Measurements from ENCODE around the gene SLC10A1.

Gene SLC10A1

DNA sequence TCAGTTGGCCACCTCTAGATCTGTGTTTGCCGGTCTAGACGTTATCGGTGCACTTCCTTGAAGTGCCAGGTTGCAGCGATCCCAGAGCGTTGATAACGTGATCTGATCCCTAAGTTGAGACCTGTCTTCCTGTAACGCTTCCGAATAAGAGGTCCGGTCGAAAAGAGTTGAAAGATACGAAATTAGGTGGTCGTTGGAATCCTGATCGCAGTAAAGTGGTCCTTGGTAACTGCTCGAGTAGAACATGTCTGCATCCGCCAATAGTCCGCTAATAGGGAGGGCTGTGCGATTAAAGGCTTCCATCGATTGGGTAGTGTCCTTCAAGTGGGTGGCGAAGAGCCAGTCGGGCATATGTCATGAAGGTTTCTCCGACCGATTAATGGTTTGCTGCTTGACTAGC is 27.4 kb downstream of the SLC10A1 start:
- ATAC-seq (ENCODE audit: low read depth) = no peak
- no peak overlapping the region for H3K4me3 ChIP-seq (ENCODE audit: severe bottlenecking)
- TF ChIP-seq, protein P1, sequence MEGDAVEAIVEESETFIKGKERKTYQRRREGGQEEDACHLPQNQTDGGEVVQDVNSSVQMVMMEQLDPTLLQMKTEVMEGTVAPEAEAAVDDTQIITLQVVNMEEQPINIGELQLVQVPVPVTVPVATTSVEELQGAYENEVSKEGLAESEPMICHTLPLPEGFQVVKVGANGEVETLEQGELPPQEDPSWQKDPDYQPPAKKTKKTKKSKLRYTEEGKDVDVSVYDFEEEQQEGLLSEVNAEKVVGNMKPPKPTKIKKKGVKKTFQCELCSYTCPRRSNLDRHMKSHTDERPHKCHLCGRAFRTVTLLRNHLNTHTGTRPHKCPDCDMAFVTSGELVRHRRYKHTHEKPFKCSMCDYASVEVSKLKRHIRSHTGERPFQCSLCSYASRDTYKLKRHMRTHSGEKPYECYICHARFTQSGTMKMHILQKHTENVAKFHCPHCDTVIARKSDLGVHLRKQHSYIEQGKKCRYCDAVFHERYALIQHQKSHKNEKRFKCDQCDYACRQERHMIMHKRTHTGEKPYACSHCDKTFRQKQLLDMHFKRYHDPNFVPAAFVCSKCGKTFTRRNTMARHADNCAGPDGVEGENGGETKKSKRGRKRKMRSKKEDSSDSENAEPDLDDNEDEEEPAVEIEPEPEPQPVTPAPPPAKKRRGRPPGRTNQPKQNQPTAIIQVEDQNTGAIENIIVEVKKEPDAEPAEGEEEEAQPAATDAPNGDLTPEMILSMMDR (IDR thresholded peaks at IDR 0.05; ENCODE audit: poor library complexity, severe bottlenecking) = no peak
- H3K27ac ChIP-seq (ENCODE audit: poor library complexity, severe bottlenecking) = no peak overlapping the region
- no peaks in the 10 kb centered on the region for H3K9me3 ChIP-seq (ENCODE audit: severe bottlenecking)
- no peaks in the 10 kb centered on the region for H3K27me3 ChIP-seq (ENCODE audit: insufficient read depth, poor library complexity, severe bottlenecking)
- DNase-seq (ENCODE audit: low spot score) = no peak
- H3K36me3 ChIP-seq (ENCODE audit: low read depth) = peaks cover 76% of the 10 kb centered on the region
- peaks cover 12% of the 10 kb centered on the region for H3K4me1 ChIP-seq (ENCODE audit: insufficient read depth, poor library complexity, severe bottlenecking)

DNA sequence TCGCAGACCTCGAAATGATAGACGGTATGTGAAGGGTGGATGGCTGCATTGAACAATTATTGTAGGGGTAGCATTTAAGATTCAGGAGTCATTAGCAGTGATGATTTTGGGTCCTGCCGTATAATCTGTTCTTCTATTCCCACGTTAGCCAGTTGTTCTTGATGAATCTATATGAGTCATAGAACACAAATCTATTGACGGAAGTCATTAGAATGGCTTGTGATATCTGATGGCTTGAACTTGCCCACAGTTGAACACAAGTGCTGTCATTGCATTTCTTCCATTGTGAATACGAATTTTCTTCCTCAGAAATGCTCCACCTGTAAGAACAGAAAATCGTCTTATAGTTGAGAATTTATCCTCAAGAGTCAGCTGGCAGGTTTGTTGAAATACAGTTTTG is 28.2 kb downstream of the SLC10A1 start:
- no peak overlapping the region for H3K27ac ChIP-seq (ENCODE audit: poor library complexity, severe bottlenecking)

GRCh38 chr14:69767369-69767999 is 29.6 kb downstream of the SLC10A1 start:
- Histone ChIP-seq H3K4me1 (ENCODE audit: insufficient read depth, poor library complexity, severe bottlenecking) (peaks cover 12% of the 10 kb centered on the region), H3K36me3 (ENCODE audit: low read depth) (peaks cover 55% of the 10 kb centered on the region), H3K27me3 (ENCODE audit: insufficient read depth, poor library complexity, severe bottlenecking) (no peaks in the 10 kb centered on the region), H3K27ac (ENCODE audit: poor library complexity, severe bottlenecking) (peak overlapping the region; percentile 88), H3K9me3 (ENCODE audit: severe bottlenecking) (no peaks in the 10 kb centered on the region), H3K4me3 (ENCODE audit: severe bottlenecking) (peak overlapping the region; percentile 97)
- DNase-seq (ENCODE audit: low spot score) (peak; percentile 91), ATAC-seq (ENCODE audit: low read depth) (peak; percentile 79)
- TF ChIP-seq, protein P1 (IDR thresholded peaks at IDR 0.05; ENCODE audit: poor library complexity, severe bottlenecking) = no peak

More for the DNA sequence above, 28.2 kb downstream of the SLC10A1 start:
- H3K9me3 ChIP-seq (ENCODE audit: severe bottlenecking) = no peaks in the 10 kb centered on the region
- H3K27me3 ChIP-seq (ENCODE audit: insufficient read depth, poor library complexity, severe bottlenecking) = no peaks in the 10 kb centered on the region
- H3K4me1 ChIP-seq (ENCODE audit: insufficient read depth, poor library complexity, severe bottlenecking) = peaks cover 12% of the 10 kb centered on the region
- no peak for ATAC-seq (ENCODE audit: low read depth)
- DNase-seq (ENCODE audit: low spot score) = no peak
- H3K36me3 ChIP-seq (ENCODE audit: low read depth) = peaks cover 69% of the 10 kb centered on the region
- TF ChIP-seq, protein P1 (IDR thresholded peaks at IDR 0.05; ENCODE audit: poor library complexity, severe bottlenecking) = no peak
- H3K4me3 ChIP-seq (ENCODE audit: severe bottlenecking) = no peak overlapping the region

DNA sequence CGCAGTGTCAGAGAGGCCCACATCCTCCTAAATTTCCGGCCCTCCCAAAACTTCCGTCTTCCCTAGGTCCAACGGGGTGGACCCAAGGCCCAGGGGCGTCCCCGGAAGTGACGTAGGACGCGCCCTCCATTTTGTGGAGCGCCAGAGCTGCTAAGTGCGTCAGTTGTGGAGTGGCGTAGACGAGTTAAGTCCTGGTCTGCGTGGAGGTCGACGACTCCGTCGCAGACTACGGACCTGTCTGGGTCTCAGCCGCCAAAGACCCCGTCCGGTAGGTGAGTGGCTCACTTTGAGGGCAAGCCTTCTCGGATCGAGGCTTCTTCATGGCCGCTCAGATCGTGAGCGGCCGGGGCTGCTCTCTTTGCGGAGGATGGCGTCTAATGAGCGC is 30.1 kb downstream of the SLC10A1 start, which contains the start of gene SRSF5:
Gene SRSF5 (plus strand): TSS at position 159 of the 385 bp plus-strand sequence. CDS start 1,015 bp downstream, outside the sequence.
- Histone ChIP-seq H3K27me3 (ENCODE audit: insufficient read depth, poor library complexity, severe bottlenecking) (no peaks in the 10 kb centered on the region), H3K36me3 (ENCODE audit: low read depth) (peaks cover 50% of the 10 kb centered on the region), H3K4me1 (ENCODE audit: insufficient read depth, poor library complexity, severe bottlenecking) (peaks cover 12% of the 10 kb centered on the region), H3K4me3 (ENCODE audit: severe bottlenecking) (peak within 1 kb of the TSS; percentile 97), H3K27ac (ENCODE audit: poor library complexity, severe bottlenecking) (peak within 1 kb of the TSS; percentile 88), H3K9me3 (ENCODE audit: severe bottlenecking) (no peaks in the 10 kb centered on the region)
- TF ChIP-seq, protein P1 (IDR thresholded peaks at IDR 0.05; ENCODE audit: poor library complexity, severe bottlenecking) = no peak
- ATAC-seq (ENCODE audit: low read depth) = peak; percentile 93
- peak; percentile 95 for DNase-seq (ENCODE audit: low spot score)
